Measurements from ENCODE around the gene COPS2.
"Not testable (repeated sequence)": the region's sequence is repeated elsewhere in the genome, so short reads cannot be mapped to it uniquely, and the experiment has no call there.

The COPS2 gene

DNA sequence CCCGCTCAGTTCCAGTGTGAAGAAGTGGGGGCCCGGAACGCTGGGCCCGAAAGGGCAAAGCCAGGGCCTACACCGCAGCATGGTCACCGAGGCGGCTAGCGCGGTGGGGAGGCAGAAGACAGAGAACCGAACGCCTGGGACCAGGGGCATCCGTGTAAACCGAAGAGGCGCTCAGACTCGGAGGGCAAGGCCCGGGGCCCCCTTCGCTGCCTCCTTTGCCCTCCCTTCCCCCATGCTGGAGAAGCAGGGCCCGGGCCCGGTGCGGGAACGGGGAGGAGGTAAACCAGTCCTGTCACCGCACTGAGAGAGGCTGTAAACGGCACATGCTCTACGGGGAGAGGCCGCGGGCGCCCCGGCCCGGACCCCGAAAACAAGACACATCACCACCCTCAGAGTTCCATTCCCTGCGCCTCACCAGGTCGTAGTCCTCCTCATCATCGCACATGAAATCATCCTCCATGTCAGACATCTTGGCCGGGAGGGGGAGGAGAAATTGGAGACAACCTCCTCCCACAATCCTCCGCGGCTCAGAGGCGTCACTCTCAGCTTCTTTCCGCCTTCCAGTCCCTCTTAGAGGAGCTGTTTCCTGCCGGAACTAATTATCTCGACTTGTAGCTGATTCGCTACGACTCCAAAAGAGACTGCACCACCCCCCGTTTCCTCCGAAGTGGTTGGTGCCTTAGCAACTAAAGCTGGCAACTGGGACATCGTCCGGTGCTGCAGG lies at the start of gene COPS2:
Gene COPS2, minus strand, starts transcription at position 490 of the 724 bp plus-strand sequence. Its CDS starts 21 bp downstream, at position 469.
- DNase-seq (ENCODE audit: low spot score in 2 of 2) (peak; percentile 88 to 94), ATAC-seq (ENCODE audit: low read depth) (peak; percentile 90)
- H3K27me3 Mint-ChIP-seq: no peaks in the 10 kb centered on the region
- H3K9me3 Mint-ChIP-seq: no peaks in the 10 kb centered on the region
- H3K36me3 Mint-ChIP-seq: no peaks in the 10 kb centered on the region
- H3K4me3 Mint-ChIP-seq: peak within 1 kb of the TSS; percentile 98
- peaks cover 17% of the 10 kb centered on the region for H3K4me1 Mint-ChIP-seq
- peak within 1 kb of the TSS; percentile 96 for H3K27ac Mint-ChIP-seq

DNA sequence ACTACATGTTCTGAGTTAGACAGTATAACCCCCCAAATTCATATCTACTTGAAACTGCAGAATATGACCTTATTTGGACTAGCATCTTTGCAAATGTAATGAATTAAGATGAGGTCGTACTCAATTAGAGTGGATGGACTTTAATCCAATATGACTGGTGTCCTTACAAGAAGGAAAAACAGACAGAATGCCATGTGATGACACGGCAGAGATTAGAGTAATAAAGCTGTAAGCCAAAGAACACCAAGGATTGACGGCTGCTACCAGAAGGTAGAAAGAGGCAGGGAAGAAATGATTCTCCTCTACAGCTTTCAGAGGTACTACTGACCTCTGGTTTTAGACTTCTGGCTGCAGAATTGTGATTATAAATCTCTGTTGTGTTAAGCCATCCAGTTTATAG lies 44.9 kb upstream of the COPS2 start:
- Mint-ChIP-seq H3K36me3 (peaks cover 22% of the 10 kb centered on the region), H3K9me3 (peaks cover 9% of the 10 kb centered on the region), H3K4me1 (peaks cover 6% of the 10 kb centered on the region), H3K27ac (no peak overlapping the region), H3K4me3 (no peak overlapping the region), H3K27me3 (no peaks in the 10 kb centered on the region)
- DNase-seq (ENCODE audit: low spot score in 2 of 2) (no peak), ATAC-seq (ENCODE audit: low read depth) (no peak)

DNA sequence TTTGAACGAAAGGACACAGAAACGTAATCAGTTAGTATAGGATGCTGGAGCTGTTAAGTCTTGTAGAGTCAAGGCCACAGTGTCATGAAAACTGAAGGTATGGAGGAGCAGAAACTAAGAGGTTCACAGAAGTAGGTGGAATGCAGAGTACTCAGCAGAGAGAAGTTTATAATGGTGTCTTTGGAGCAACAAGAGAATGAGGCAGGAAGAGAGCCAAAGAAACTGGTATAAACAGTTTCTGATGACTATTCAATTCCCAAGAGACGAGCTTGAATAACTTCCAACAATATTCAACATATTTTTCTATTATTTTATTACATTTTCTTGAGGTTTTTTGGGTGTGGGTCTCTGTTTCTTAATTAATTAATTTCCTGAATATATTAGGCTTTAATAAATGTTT lies 44.3 kb upstream of the COPS2 start:
- DNase-seq (ENCODE audit: low spot score in 2 of 2) (no peak), ATAC-seq (ENCODE audit: low read depth) (no peak)
- H3K4me3 Mint-ChIP-seq: no peak overlapping the region
- peaks cover 15% of the 10 kb centered on the region for H3K36me3 Mint-ChIP-seq
- H3K27me3 Mint-ChIP-seq: no peaks in the 10 kb centered on the region
- peaks cover 6% of the 10 kb centered on the region for H3K4me1 Mint-ChIP-seq
- peaks cover 2% of the 10 kb centered on the region for H3K9me3 Mint-ChIP-seq
- no peak overlapping the region for H3K27ac Mint-ChIP-seq

DNA sequence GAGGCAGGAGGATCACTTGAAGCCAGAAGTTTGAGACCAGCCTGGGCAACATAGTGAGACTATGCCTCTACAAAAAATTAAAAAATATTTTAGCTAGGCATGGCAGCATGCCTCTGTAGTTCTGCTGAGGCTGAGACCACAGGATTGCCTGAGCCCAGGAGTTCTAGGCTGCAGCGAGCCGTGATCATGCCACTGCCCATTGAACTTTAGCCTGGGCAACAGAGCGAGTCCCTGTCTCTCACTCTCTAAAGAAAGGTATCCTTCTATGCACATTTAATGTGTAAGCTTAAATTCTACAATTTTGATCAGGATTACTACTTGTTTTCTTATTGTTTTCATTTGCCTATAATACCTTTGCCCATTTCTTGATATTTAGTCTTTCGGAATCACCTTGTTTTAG lies 41.5 kb upstream of the COPS2 start:
- peaks cover 6% of the 10 kb centered on the region for H3K4me1 Mint-ChIP-seq
- H3K4me3 Mint-ChIP-seq: no peak overlapping the region

DNA sequence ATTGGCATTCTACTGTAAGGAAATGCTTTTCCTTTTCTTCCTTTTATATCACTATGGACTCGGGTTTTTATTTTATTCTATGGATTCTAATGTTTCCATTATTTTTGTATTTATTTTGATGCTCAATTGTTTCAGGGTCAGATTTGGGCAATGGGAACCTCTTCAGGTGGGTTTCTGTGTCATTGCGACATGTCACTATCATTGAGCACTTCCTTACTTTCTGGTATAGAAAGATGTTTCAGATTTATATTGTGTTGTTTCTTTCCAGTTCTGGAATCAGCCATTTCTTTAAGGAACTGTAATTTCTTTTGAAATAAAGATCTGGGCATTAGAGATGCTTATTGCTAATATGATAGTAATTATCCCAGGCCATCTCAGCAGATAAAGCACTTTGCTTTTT lies 36.5 kb upstream of the COPS2 start:
- no peak overlapping the region for H3K4me3 Mint-ChIP-seq
- no peaks in the 10 kb centered on the region for H3K27me3 Mint-ChIP-seq
- H3K27ac Mint-ChIP-seq: peak overlapping the region; percentile 31

More for the DNA sequence above, 41.5 kb upstream of the COPS2 start:
- Mint-ChIP-seq H3K27me3 (no peaks in the 10 kb centered on the region), H3K9me3 (no peaks in the 10 kb centered on the region), H3K36me3 (peaks cover 3% of the 10 kb centered on the region), H3K27ac (no peak overlapping the region)
- ATAC-seq (ENCODE audit: low read depth): no peak
- DNase-seq (ENCODE audit: low spot score in 2 of 2): no peak

DNA sequence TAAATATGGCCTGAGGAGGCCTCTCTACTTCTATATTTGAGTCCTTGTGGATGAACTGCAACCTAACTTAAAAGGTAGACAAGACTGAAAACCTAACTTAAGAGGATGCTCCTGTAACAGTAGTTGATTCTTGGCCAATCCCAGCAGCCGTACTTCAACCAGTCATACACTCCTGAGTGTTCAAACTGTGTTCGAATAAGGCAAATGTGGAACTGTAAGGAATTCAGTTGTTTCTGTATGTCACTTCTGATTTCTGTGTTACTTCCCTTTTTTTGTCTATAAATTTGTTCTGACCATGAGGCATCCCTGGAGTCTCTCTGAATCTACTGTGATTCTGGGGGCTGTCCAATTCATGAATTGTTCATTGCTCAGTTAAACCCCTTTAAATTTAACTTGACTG lies 35.2 kb upstream of the COPS2 start:
- DNase-seq (ENCODE audit: low spot score in 2 of 2) (no peak), ATAC-seq (ENCODE audit: low read depth) (peak; percentile 55)
- H3K9me3 Mint-ChIP-seq: peaks cover 4% of the 10 kb centered on the region
- H3K4me1 Mint-ChIP-seq: peaks cover 17% of the 10 kb centered on the region
- H3K36me3 Mint-ChIP-seq: peaks cover 13% of the 10 kb centered on the region
- no peak overlapping the region for H3K4me3 Mint-ChIP-seq
- peak overlapping the region; percentile 28 for H3K27ac Mint-ChIP-seq
- no peaks in the 10 kb centered on the region for H3K27me3 Mint-ChIP-seq

More for the DNA sequence above, 36.5 kb upstream of the COPS2 start:
- H3K36me3 Mint-ChIP-seq: peaks cover 7% of the 10 kb centered on the region
- ATAC-seq (ENCODE audit: low read depth) (no peak), DNase-seq (ENCODE audit: low spot score in 2 of 2) (no peak)
- H3K9me3 Mint-ChIP-seq: no peaks in the 10 kb centered on the region
- peaks cover 17% of the 10 kb centered on the region for H3K4me1 Mint-ChIP-seq

DNA sequence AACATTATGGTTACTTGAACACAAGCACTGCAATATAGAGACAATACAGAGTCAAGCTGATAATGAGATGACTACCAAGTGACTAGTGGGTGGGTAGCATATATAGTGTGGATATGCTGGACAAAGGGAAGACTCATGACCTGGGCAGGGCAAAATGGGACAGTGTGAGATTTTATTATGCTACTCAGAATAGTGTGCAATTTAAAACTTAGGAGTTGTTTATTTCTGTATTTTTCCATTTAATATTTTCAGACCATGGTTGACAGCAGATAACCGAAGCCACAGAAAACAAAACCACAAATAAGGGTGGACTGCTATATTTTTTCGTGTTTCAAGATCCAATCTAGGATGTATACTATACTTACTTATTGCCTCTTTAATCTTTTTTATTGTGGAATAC lies 34.2 kb upstream of the COPS2 start:
- Mint-ChIP-seq H3K4me3 (no peak overlapping the region), H3K36me3 (peaks cover 16% of the 10 kb centered on the region), H3K27ac (no peak overlapping the region), H3K27me3 (no peaks in the 10 kb centered on the region), H3K4me1 (peaks cover 17% of the 10 kb centered on the region), H3K9me3 (peaks cover 6% of the 10 kb centered on the region)
- DNase-seq (ENCODE audit: low spot score in 2 of 2) (no peak), ATAC-seq (ENCODE audit: low read depth) (no peak)

DNA sequence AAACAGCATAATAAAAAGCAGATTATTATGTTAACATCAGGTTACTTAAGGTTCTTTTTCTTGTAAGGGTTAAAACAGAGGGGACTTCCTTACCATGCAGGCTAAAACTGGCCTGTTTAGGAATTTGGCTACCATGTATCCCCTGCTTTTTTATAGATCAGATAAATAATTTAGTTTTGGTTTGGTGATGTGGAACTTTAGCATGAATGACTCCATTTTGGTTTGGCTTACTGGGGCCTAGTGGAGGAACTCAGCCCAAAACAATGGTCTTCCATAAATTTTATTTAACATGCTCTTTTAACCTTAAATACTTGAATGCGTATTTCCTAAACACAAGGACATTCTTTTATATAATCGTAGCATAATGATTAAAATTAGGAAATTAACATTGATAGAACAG lies 33.5 kb upstream of the COPS2 start:
- Mint-ChIP-seq H3K36me3 (peaks cover 21% of the 10 kb centered on the region), H3K9me3 (peaks cover 10% of the 10 kb centered on the region), H3K27ac (no peak overlapping the region), H3K4me1 (peaks cover 21% of the 10 kb centered on the region), H3K27me3 (no peaks in the 10 kb centered on the region), H3K4me3 (no peak overlapping the region)
- ATAC-seq (ENCODE audit: low read depth) (no peak), DNase-seq (ENCODE audit: low spot score in 2 of 2) (no peak)

DNA sequence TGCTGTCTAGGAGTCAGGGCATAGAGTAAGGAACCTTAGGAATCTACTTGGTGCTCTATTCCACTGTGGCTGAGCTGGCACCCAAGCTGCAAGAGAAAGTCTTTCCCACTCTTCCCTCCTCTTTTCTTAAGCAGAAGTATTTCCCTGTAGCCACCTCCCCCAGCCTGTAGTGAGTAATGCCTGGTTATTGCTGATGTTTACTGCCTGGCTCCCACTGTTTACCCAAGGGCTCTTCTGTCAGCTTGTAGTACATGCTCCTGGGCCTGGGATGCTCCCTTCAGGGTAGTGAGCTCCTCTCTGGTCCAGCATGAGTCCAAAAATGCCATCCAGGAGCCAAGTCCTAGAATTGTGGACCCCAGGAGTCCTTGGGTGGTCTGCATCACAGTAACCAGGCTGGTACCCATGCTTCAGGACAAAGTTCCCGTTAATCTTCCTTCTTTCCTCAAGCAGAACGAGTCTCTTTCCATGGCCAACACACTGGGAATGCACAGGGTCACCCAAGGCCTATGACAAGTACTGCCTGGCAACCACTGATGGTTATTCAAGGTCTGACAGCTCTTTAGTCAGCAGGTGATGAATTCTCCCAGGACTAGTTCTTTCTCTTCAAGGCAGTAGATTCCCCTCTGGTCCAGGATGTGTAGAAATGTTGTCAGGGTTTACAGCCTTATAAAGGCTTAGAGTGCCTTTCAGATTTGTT lies 32.3 kb upstream of the COPS2 start:
- Mint-ChIP-seq H3K27me3 (no peaks in the 10 kb centered on the region), H3K4me1 (peaks cover 21% of the 10 kb centered on the region), H3K27ac (no peak overlapping the region), H3K4me3 (no peak overlapping the region), H3K9me3 (peaks cover 11% of the 10 kb centered on the region), H3K36me3 (peaks cover 26% of the 10 kb centered on the region)
- no peak for DNase-seq (ENCODE audit: low spot score in 2 of 2)
- no peak for ATAC-seq (ENCODE audit: low read depth)

DNA sequence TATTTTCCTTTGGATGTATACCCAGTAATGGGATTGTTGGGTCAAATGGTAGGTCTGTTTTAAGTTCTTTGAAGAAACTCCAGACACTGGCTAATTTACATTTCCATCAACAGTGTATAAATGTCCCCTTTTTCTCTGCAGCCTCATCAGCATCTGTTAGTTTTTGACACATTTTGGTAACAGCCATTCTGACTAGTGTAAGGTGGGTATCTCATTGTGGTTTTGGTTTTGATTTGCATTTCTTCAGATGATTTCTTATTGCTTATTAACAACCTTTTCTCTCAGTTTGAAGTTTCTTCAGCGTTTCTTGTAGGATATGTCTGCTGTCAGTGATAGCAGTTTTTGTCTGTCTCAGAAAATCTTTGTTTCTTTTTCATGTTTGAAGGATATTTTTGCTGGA lies 30.1 kb upstream of the COPS2 start:
- H3K9me3 Mint-ChIP-seq: peaks cover 12% of the 10 kb centered on the region
- peaks cover 14% of the 10 kb centered on the region for H3K4me1 Mint-ChIP-seq
- ATAC-seq (ENCODE audit: low read depth) (no peak), DNase-seq (ENCODE audit: low spot score in 2 of 2) (no peak)
- H3K4me3 Mint-ChIP-seq: no peak overlapping the region
- no peaks in the 10 kb centered on the region for H3K27me3 Mint-ChIP-seq
- H3K36me3 Mint-ChIP-seq: peaks cover 31% of the 10 kb centered on the region
- no peak overlapping the region for H3K27ac Mint-ChIP-seq

DNA sequence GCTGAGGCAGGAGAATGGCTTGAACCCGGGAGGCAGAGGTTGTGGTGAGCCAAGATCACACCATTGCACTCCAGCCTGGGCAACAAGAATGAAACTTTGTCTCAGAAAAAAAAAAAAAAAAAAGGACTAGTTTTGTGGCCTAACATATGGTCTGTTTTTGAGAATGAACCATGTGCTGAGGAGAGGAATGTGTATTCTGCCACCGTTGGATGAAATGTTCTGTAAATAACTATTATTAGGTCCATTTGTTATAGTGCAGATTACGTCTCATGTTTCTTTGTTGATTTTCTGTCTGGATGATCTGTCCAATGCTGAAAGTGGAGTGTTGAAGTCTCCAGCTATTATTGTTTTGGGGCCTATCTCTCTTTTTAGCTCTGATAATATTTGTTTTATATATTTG lies 28.3 kb upstream of the COPS2 start:
- H3K27ac Mint-ChIP-seq; DNase-seq (ENCODE audit: low spot score in 2 of 2): not testable (repeated sequence)
- peaks cover 11% of the 10 kb centered on the region for H3K4me1 Mint-ChIP-seq

DNA sequence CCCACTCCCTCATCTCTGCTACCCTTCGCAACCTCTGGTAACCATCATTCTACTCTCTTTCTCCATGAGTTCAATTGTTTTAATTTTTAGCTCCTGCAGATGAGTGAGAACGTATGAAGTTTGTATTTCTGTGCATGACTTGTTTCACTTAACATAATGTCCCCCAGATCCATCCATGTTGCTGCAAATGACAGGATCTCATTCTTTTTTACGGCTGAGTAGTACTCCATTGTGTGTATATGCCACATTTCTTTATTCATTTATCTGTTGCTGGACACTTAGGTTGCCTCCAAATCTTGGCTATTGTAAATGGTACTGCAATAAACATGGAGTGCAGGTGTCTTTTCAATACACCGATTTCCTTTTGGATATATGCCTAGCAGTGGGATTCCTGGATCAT lies 26.7 kb upstream of the COPS2 start:
- no peak overlapping the region for H3K27ac Mint-ChIP-seq
- DNase-seq (ENCODE audit: low spot score in 2 of 2) (no peak), ATAC-seq (ENCODE audit: low read depth) (no peak)
- no peaks in the 10 kb centered on the region for H3K27me3 Mint-ChIP-seq
- H3K9me3 Mint-ChIP-seq: peaks cover 12% of the 10 kb centered on the region
- no peak overlapping the region for H3K4me3 Mint-ChIP-seq
- H3K4me1 Mint-ChIP-seq: peaks cover 4% of the 10 kb centered on the region
- peaks cover 27% of the 10 kb centered on the region for H3K36me3 Mint-ChIP-seq

More for the DNA sequence above, 28.3 kb upstream of the COPS2 start:
- not testable (repeated sequence) for H3K4me3 Mint-ChIP-seq; ATAC-seq (ENCODE audit: low read depth); H3K27me3 Mint-ChIP-seq
- H3K9me3 Mint-ChIP-seq: peaks cover 12% of the 10 kb centered on the region
- peaks cover 30% of the 10 kb centered on the region for H3K36me3 Mint-ChIP-seq

DNA sequence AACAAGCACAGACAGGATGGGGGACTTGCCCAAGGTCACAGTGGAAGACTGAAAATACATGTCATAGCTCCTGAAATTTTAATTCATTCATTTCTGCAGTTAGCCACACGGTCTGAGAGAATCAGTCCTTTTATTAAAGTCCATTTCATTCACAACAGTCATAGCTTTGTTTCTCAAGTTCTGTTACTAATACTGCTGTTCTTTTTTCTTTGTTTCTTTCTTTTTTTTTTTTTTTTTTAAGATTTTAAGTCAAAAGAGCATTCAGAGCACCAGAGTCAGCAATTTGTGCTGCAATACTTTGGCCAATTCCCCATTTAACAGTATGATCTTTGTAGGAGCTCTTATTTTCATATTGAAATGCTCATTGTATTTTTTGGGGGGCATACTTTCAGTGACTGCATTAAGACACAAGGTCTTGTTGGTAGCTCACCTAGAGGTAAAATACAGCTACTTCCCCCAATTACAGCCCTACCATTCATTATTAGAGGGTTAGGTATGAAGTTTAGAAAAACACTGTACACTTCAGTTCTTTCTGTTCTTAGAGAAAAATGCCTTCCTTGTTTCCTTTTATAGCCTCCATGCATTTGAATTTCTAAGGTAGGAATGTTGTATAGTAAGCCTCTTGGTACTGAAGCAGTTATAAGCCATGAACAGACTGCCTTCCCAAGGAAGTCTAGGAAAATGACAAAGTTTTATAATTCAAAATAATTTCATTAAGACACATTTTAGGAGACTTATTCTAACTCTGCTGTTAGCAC lies 24.2 kb upstream of the COPS2 start:
- DNase-seq (ENCODE audit: low spot score in 2 of 2) (no peak), ATAC-seq (ENCODE audit: low read depth) (no peak)
- Mint-ChIP-seq H3K27ac (no peak overlapping the region), H3K4me1 (peaks cover 11% of the 10 kb centered on the region), H3K27me3 (no peaks in the 10 kb centered on the region), H3K9me3 (peaks cover 7% of the 10 kb centered on the region), H3K36me3 (peaks cover 17% of the 10 kb centered on the region), H3K4me3 (no peak overlapping the region)

DNA sequence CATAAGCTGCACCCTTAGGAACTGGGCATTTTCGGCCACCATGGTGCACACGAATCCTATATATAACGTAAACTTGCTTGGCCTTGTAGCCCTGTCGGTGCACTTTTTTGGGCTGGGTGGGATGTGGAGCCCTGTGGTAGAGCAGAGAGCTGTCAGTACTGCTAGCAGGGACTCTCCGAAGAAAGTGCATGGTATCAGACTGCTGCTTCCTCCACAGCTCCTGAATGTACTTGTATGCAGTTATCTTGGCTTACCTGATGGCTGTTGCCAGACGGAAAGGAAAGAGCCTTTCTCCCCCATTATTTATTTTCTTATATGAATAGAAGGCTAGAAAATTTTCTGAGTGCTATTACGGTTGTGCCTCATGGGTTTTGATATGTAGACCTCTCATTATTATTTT lies 23.1 kb upstream of the COPS2 start:
- Mint-ChIP-seq H3K4me3 (no peak overlapping the region), H3K36me3 (peaks cover 12% of the 10 kb centered on the region), H3K4me1 (peaks cover 8% of the 10 kb centered on the region), H3K27me3 (no peaks in the 10 kb centered on the region), H3K9me3 (peaks cover 2% of the 10 kb centered on the region), H3K27ac (no peak overlapping the region)
- DNase-seq (ENCODE audit: low spot score in 2 of 2) (no peak), ATAC-seq (ENCODE audit: low read depth) (no peak)
